AG09309 (cell line): ENCODE measurements around the gene MYOF.

Experiments
- DNase-seq: peaks from one replicate; pipeline ENCODE4 v3.0.0-alpha.2; 2010; ENCODE audit warnings: low read depth
- H3K4me3 ChIP-seq: 2 replicates; pipeline ENCODE4 v1.5.1; 2011; ENCODE audit warnings: mild to moderate bottlenecking, low read depth, low read length, moderate library complexity; ENCODE audit not compliant: control insufficient read depth
- TF ChIP-seq, protein P1 (sequence below): IDR thresholded peaks from 2 replicates; pipeline ENCODE4 v1.5.1; 2011; ENCODE audit warnings: mild to moderate bottlenecking, low read depth, low read length, inconsistent platforms; ENCODE audit not compliant: insufficient read depth, control insufficient read depth; ENCODE audit errors: missing control alignments

The MYOF gene

DNA sequence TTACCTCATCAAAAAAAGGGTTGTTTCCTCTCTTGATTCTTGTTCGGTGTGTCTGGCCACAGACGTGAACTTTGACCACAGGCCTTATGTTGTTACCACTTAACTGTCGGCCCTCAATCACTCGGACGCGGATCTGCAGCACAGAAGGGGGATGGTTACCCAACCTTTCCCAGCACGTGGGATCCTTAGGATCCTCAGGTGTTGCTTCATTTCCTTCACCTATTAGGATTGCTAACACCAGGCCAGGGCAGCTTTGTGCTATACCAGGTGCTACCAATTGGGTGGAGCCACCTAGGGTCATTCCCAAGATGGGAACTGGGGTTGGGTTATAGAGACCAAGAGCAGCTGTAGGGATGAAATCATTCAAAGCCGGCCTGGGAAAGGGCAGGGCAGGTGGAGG is 73.4 kb downstream of the MYOF start:
- no peak overlapping the region for H3K4me3 ChIP-seq
- TF ChIP-seq, protein P1, sequence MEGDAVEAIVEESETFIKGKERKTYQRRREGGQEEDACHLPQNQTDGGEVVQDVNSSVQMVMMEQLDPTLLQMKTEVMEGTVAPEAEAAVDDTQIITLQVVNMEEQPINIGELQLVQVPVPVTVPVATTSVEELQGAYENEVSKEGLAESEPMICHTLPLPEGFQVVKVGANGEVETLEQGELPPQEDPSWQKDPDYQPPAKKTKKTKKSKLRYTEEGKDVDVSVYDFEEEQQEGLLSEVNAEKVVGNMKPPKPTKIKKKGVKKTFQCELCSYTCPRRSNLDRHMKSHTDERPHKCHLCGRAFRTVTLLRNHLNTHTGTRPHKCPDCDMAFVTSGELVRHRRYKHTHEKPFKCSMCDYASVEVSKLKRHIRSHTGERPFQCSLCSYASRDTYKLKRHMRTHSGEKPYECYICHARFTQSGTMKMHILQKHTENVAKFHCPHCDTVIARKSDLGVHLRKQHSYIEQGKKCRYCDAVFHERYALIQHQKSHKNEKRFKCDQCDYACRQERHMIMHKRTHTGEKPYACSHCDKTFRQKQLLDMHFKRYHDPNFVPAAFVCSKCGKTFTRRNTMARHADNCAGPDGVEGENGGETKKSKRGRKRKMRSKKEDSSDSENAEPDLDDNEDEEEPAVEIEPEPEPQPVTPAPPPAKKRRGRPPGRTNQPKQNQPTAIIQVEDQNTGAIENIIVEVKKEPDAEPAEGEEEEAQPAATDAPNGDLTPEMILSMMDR, result no peak
- DNase-seq, result no peak

DNA sequence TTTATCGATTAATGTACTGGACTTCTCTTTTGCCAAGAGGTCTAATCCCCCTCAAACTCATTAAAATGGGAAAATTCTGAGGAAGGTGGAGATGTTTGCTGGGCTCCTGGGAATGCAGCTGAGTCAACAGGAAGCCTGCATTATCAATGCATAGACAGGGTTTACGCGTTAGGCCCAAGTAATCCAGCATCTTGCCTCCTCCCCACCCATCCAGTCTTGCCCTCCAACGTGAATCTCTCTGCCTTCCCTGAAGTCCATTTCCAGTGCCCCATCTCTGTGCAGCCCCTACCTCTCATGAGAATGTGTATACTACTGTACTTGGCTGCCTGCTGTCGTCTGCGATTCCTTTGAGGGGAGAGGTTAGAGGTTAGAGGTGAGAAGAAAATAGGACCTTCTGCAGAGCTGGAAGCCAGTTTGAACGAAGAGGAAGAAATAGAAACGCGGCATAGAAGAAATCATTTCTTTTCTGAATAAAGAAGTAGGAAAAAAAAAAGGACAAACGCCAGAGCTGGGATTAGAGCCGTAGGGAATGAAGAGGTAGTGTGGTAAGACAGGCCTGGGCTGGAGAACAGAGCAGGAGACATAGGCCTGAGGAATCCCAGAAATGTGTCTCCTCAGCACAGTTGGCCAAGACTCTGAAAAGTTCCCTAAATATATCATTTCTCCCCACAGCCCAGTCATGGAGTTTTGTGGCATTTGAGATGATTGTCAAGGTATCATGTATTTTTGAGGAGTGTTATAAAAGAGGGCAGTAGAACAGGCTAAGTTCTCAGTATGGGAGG is 75.6 kb downstream of the MYOF start:
- no peak overlapping the region for H3K4me3 ChIP-seq
- TF ChIP-seq, protein P1, result no peak
- no peak for DNase-seq

DNA sequence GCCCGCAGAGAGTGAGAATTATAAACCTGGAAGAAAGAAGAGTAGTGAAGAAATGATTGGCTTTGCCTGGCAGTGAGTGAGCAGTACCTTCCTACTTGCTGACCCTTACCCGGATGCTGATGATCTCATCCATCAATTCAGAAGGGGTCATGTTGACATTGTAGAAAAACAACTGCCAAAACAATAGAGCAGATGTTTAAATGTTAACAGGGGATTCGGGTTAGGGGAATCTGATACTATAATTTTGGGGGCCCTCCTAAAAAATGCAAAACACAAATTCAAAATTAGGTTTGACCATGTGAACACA is 78.1 kb downstream of the MYOF start:
- no peak overlapping the region for H3K4me3 ChIP-seq
- TF ChIP-seq, protein P1, result no peak
- DNase-seq, result no peak

DNA sequence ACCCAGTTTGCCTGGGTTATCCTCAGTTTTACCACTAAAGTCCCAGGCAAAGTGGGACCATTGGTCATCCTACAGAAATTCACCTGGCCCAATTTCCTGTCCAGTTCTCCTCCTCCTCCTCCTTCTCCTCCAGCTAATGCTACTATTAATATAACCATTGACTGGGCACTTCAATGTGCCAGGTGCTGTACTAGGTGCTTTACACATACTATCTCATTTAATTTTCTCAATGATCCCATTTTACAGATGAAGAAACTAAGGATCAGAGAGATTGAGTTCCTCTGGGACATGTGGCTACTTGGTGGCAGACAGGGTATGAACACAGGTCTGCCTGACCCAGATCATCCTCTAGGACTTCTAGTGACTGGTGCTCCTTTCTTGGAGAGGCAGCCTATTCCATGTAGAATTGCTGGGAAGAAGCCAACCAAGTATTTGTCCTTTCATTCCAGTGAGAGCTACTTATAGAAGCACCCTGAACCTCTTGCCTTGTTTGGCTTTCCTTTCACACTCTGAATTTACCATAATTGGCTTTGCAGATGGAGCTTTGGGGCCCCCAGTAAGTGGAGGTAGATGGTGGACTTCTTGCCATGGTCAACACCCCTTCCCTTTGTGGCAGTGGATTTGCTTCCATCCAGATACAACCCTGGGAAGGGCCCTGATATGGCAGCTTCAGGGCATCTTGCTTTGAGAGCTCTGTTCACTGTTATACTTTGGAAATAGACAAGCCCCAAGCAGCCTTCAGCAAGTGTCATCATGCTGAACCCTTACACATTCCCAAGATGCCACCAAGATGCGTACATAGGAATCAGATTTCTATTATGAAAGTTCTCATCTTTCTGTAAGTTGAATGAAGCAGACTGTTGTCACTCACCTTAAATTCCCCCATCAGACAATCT is 78.7 kb downstream of the MYOF start:
- H3K4me3 ChIP-seq, result no peak overlapping the region
- DNase-seq, result no peak
- TF ChIP-seq, protein P1, result no peak

DNA sequence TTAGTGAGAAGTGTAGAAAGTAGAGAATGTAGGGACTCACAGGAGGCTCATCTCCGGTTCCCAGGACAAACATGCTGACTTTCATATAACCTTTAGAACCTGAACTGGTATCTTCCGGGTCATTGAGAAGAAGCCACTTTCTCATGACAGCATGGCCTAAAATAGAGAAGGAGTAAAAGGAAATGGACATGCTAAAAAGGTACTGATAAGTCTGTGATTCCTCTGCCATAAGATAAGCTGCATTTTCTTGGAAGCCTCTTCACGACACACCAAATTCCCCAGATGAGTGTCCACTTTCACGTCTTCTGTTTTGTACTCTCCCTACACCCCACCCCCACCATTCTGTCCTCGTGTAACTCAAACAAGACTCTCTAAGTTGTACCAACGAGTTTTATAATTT is 79.9 kb downstream of the MYOF start:
- DNase-seq, result no peak
- TF ChIP-seq, protein P1, result no peak
- H3K4me3 ChIP-seq, result no peak overlapping the region

DNA sequence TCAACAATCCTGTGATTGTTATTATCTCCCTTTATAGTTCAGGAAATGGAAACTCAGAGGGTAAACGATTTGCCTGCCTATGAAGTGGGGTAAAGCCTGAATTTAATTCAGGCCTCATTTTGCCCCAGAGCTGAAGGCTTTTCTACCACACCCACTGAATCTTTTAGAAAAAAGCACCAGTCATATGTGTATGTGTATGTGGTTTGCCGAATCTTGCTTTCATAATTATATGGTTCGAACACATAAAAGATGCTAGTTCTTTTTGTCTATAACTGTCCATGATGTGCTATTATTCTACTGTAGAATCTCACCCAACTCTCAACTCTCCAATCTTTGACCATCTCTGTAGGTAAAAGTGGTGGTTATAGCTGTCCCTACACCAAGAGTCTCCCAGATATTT is 83.6 kb downstream of the MYOF start:
- TF ChIP-seq, protein P1, result no peak
- no peak for DNase-seq
- H3K4me3 ChIP-seq, result no peak overlapping the region
